ENCODE data around the gene TTLL8. TPM values are rescaled to one million over a fixed set of nuclear protein-coding genes. Genes with fewer than 3 reads are reported as not detected.

The TTLL8 gene
- total RNA-seq, 1 experiment from 2014 or later, result not detected

- no peak overlapping the region for H2AFZ ChIP-seq (ENCODE audit: low read length)
- no peak for TF ChIP-seq CTCF (conservative IDR thresholded peaks at IDR 0.05; ENCODE audit: low read depth, low read length)
- no peak for TF ChIP-seq EZH2 (IDR thresholded peaks at IDR 0.05; ENCODE audit: low read length, unreplicated experiment)
- TF ChIP-seq EZH2phosphoT487 (IDR thresholded peaks at IDR 0.05; ENCODE audit: borderline replicate concordance, low read length), result no peak
- H3K27ac ChIP-seq (ENCODE audit: low read length), result no peak overlapping the region
- no TSS peak for BruUV-seq (replicated peaks)
- no peak for ATAC-seq
- H3K4me1 ChIP-seq (ENCODE audit: insufficient read depth, low read length), result peaks cover 7% of the 10 kb centered on the region; the same call in 1 of the 2 replicates
- H3K27me3 ChIP-seq (ENCODE audit: low read length), result no peaks in the 10 kb centered on the region
- POLR2A ChIA-PET (ENCODE audit: unreplicated experiment), result no interaction called here
- no peak for DNase-seq
- no peaks in the 10 kb centered on the region for H4K20me1 ChIP-seq (ENCODE audit: low read length)
- H3K36me3 ChIP-seq (ENCODE audit: low read depth, low read length), result no peaks in the 10 kb centered on the region
- H3K9me2 ChIP-seq (replicated peaks; ENCODE audit: low read length), result no peaks in the 10 kb centered on the region
- no peaks in the 10 kb centered on the region for H3K79me2 ChIP-seq (ENCODE audit: low read length)
- intact Hi-C loops (cut with micrococcal nuclease), result no loop called here
- CTCF ChIA-PET, result no interaction called here
- H3K9ac ChIP-seq (ENCODE audit: low read length), result no peak overlapping the region
- H3F3A ChIP-seq (ENCODE audit: low read length, unreplicated experiment), result no peaks in the 10 kb centered on the region
- H3K9me3 ChIP-seq (ENCODE audit: low read length), result no peaks in the 10 kb centered on the region
- no peak overlapping the region for H3K4me3 ChIP-seq (ENCODE audit: low read length)
- H3K4me2 ChIP-seq (ENCODE audit: low read length), result no peak overlapping the region
Measured at GRCh38 chr22:50074056-50074455, 16.0 kb upstream of the TTLL8 start.

GRCh38 chr22:50072714-50073538 is 14.8 kb upstream of the TTLL8 start:
- Histone ChIP-seq H3K4me1 (ENCODE audit: insufficient read depth, low read length) (peaks cover 7% of the 10 kb centered on the region; the same call in 1 of the 2 replicates), H3K27ac (ENCODE audit: low read length) (no peak overlapping the region), H3K36me3 (ENCODE audit: low read depth, low read length) (no peaks in the 10 kb centered on the region), H3K79me2 (ENCODE audit: low read length) (no peaks in the 10 kb centered on the region), H3K4me3 (ENCODE audit: low read length) (no peak overlapping the region), H3F3A (ENCODE audit: low read length, unreplicated experiment) (no peaks in the 10 kb centered on the region), H2AFZ (ENCODE audit: low read length) (no peak overlapping the region), H4K20me1 (ENCODE audit: low read length) (no peaks in the 10 kb centered on the region), H3K9me2 (replicated peaks; ENCODE audit: low read length) (no peaks in the 10 kb centered on the region), H3K9me3 (ENCODE audit: low read length) (no peaks in the 10 kb centered on the region), H3K4me2 (ENCODE audit: low read length) (no peak overlapping the region), H3K27me3 (ENCODE audit: low read length) (no peaks in the 10 kb centered on the region), H3K9ac (ENCODE audit: low read length) (no peak overlapping the region)
- ChIA-PET CTCF (no interaction called here), POLR2A (ENCODE audit: unreplicated experiment) (no interaction called here)
- ATAC-seq (no peak), DNase-seq (no peak)
- no TSS peak for BruUV-seq (replicated peaks)
- TF ChIP-seq EZH2 (IDR thresholded peaks at IDR 0.05; ENCODE audit: low read length, unreplicated experiment) (no peak), CTCF (conservative IDR thresholded peaks at IDR 0.05; ENCODE audit: low read depth, low read length) (no peak), EZH2phosphoT487 (IDR thresholded peaks at IDR 0.05; ENCODE audit: borderline replicate concordance, low read length) (no peak)
- intact Hi-C loops (cut with micrococcal nuclease), result no loop called here

DNA sequence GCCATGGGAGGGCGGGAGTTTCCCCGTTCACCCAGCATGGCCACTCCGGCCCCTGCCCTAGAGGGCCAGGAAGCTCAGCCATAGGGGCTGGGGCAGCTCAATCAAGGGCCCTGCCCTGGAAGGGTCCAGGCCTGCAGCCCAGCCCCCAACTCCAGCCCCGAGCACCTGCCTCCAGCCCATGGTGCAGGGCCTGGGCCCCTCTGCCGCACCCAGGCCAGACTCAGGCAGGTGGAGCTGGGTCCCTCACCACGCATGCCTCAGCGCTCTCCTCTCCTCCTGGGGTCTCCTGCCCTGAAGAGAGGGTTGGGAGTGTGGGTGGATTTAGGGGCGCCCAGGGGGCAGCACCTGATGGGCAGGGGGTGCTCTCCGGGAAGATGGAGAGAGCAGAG is 14.1 kb upstream of the TTLL8 start:
- no peak overlapping the region for H3K9ac ChIP-seq (ENCODE audit: low read length)
- no peaks in the 10 kb centered on the region for H3K9me2 ChIP-seq (replicated peaks; ENCODE audit: low read length)
- H3K79me2 ChIP-seq (ENCODE audit: low read length), result no peaks in the 10 kb centered on the region
- H3F3A ChIP-seq (ENCODE audit: low read length, unreplicated experiment), result no peaks in the 10 kb centered on the region
- no peak overlapping the region for H3K4me3 ChIP-seq (ENCODE audit: low read length)
- no peak for DNase-seq
- peaks cover 7% of the 10 kb centered on the region; the same call in 1 of the 2 replicates for H3K4me1 ChIP-seq (ENCODE audit: insufficient read depth, low read length)
- POLR2A ChIA-PET (ENCODE audit: unreplicated experiment), result no interaction called here
- CTCF ChIA-PET, result no interaction called here
- intact Hi-C loops (cut with micrococcal nuclease), result no loop called here
- no TSS peak for BruUV-seq (replicated peaks)
- ATAC-seq, result no peak
- H3K9me3 ChIP-seq (ENCODE audit: low read length), result no peaks in the 10 kb centered on the region
- no peaks in the 10 kb centered on the region for H3K27me3 ChIP-seq (ENCODE audit: low read length)
- H3K4me2 ChIP-seq (ENCODE audit: low read length), result no peak overlapping the region
- H3K27ac ChIP-seq (ENCODE audit: low read length), result no peak overlapping the region
- no peaks in the 10 kb centered on the region for H3K36me3 ChIP-seq (ENCODE audit: low read depth, low read length)
- H4K20me1 ChIP-seq (ENCODE audit: low read length), result no peaks in the 10 kb centered on the region
- TF ChIP-seq EZH2phosphoT487 (IDR thresholded peaks at IDR 0.05; ENCODE audit: borderline replicate concordance, low read length) (no peak), CTCF (conservative IDR thresholded peaks at IDR 0.05; ENCODE audit: low read depth, low read length) (no peak), EZH2 (IDR thresholded peaks at IDR 0.05; ENCODE audit: low read length, unreplicated experiment) (no peak)
- H2AFZ ChIP-seq (ENCODE audit: low read length), result no peak overlapping the region

Data from PC-3 (cell line).